HT-29 (cell line): ENCODE measurements around the gene CD3D. TPM values are rescaled to one million over a fixed set of nuclear protein-coding genes. Genes with fewer than 3 reads are reported as not detected.
A peak's percentile ranks its signal among the peaks of the same experiment; 100 is the strongest.
"Not testable (repeated sequence)": the region's sequence is repeated elsewhere in the genome, so short reads cannot be mapped to it uniquely, and the experiment has no call there.

Experiments used
- DNase-seq: peaks from one replicate; pipeline ENCODE4 v3.0.0-alpha.2; 2015; ENCODE audit warnings: low spot score
- total RNA-seq: library from RNA; depleted of rRNA; stranded (reverse); fragments of >200 nt; shearing (Covaris generic); gene quantifications from 2 replicates; pipeline ENCODE4 v1.2.3, GENCODE V29; 2014

Gene CD3D
- total RNA-seq, 1 experiment from 2014 or later = not detected

GRCh38 chr11:118339281-118339961 lies 3.1 kb downstream of the CD3D start:
- DNase-seq = no peak

- no peak for DNase-seq
Observed at GRCh38 chr11:118338637-118339061, 3.9 kb downstream of the CD3D start.

GRCh38 chr11:118334745-118335144 lies 7.8 kb downstream of the CD3D start:
- DNase-seq = no peak

GRCh38 chr11:118328745-118329144 lies 13.8 kb downstream of the CD3D start:
- DNase-seq = no peak

- DNase-seq = no peak
Observed at GRCh38 chr11:118325283-118325682, 17.2 kb downstream of the CD3D start.

- no peak for DNase-seq
Observed at GRCh38 chr11:118322721-118323120, 19.8 kb downstream of the CD3D start.

- peak; percentile 86 for DNase-seq
Observed at GRCh38 chr11:118321386-118322082, 21.0 kb downstream of the CD3D start.

GRCh38 chr11:118320515-118320914 lies 22.0 kb downstream of the CD3D start:
- DNase-seq = peak; percentile 19

GRCh38 chr11:118319337-118319707 lies 23.2 kb downstream of the CD3D start:
- DNase-seq = no peak

- DNase-seq = no peak
Observed at GRCh38 chr11:118318581-118319336, 23.7 kb downstream of the CD3D start.

- DNase-seq = no peak
Observed at GRCh38 chr11:118318124-118318523, 24.4 kb downstream of the CD3D start.

GRCh38 chr11:118314988-118315411 lies 27.5 kb downstream of the CD3D start:
- DNase-seq = peak; percentile 51

- no peak for DNase-seq
Observed at GRCh38 chr11:118313242-118313641, 29.3 kb downstream of the CD3D start.

- no peak for DNase-seq
Observed at GRCh38 chr11:118312328-118312727, 30.2 kb downstream of the CD3D start.

GRCh38 chr11:118311518-118311917 lies 31.0 kb downstream of the CD3D start:
- peak; percentile 17 for DNase-seq

- DNase-seq = peak; percentile 40
Observed at GRCh38 chr11:118310781-118311485, 31.6 kb downstream of the CD3D start.

GRCh38 chr11:118310271-118310670 lies 32.2 kb downstream of the CD3D start:
- DNase-seq = no peak

GRCh38 chr11:118308995-118309528 lies 33.4 kb downstream of the CD3D start:
- DNase-seq = not testable (repeated sequence)

- no peak for DNase-seq
Observed at GRCh38 chr11:118306556-118306955, 35.9 kb downstream of the CD3D start.

GRCh38 chr11:118305726-118306125 lies 36.8 kb downstream of the CD3D start:
- DNase-seq = no peak

- no peak for DNase-seq
Observed at GRCh38 chr11:118304568-118305248, 37.8 kb downstream of the CD3D start, which contains the start of gene CD3E. Gene CD3E (plus strand): TSS chr11:118304730. CDS start chr11:118304953, 223 bp downstream.
